GM06990 (cell line): ENCODE results near the gene KLC1.

Source experiments
- DNase-seq: peaks from one replicate; pipeline ENCODE4 v3.0.0-alpha.2; 2011; ENCODE audit not compliant: insufficient read length; ENCODE audit errors: extremely low read depth
- H3K27me3 ChIP-seq: replicated peaks from 2 replicates; pipeline ENCODE4 v1.6.0; 2011; ENCODE audit warnings: low read length; ENCODE audit not compliant: control insufficient read depth, insufficient read depth
- H3K36me3 ChIP-seq: 2 replicates; pipeline ENCODE4 v1.5.1; 2011; ENCODE audit warnings: low read length; ENCODE audit not compliant: control insufficient read depth, insufficient read depth
- H3K4me3 ChIP-seq: replicated peaks from 2 replicates; pipeline ENCODE4 v1.5.1; 2011; ENCODE audit warnings: low read depth, mild to moderate bottlenecking, control low read depth, low read length
- TF ChIP-seq, protein P1 (sequence below): IDR thresholded peaks from 2 replicates; pipeline ENCODE4 v1.5.1; 2011; ENCODE audit warnings: low read length, control low read depth, mild to moderate bottlenecking, inconsistent platforms; ENCODE audit not compliant: insufficient read depth, poor library complexity, severe bottlenecking

KLC1 gene

DNA sequence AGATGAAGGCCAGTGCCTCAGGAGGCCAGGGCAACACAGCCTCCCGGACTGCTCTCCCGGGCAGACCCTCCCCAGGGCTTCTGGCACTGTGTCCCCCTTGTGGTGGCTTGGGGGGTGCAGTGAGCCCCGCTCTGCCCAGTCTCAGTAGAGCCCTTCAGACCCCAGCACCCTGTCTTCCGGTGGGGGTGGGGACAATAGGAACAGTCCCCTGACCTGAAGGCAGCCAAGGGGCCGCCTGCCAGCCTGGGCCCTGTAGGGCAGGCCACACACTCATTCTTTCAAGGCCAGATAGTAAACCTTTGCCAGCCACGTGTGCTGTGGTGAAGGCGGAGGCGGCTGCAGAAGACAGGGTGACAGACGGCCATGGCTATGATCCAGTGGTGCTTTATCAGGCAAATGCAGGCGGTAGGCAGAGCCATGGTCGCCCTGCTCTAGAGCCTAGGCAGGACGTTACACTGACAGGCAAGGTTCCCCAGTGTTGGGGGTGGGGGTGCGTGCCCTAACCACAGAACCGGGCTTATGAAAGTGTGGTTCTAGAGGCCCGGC, 101.6 kb downstream of the KLC1 start:
- DNase-seq = no peak
- TF ChIP-seq, protein P1, sequence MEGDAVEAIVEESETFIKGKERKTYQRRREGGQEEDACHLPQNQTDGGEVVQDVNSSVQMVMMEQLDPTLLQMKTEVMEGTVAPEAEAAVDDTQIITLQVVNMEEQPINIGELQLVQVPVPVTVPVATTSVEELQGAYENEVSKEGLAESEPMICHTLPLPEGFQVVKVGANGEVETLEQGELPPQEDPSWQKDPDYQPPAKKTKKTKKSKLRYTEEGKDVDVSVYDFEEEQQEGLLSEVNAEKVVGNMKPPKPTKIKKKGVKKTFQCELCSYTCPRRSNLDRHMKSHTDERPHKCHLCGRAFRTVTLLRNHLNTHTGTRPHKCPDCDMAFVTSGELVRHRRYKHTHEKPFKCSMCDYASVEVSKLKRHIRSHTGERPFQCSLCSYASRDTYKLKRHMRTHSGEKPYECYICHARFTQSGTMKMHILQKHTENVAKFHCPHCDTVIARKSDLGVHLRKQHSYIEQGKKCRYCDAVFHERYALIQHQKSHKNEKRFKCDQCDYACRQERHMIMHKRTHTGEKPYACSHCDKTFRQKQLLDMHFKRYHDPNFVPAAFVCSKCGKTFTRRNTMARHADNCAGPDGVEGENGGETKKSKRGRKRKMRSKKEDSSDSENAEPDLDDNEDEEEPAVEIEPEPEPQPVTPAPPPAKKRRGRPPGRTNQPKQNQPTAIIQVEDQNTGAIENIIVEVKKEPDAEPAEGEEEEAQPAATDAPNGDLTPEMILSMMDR = peak; percentile 22
- H3K4me3 ChIP-seq = no peak overlapping the region
- peaks cover 14% of the 10 kb centered on the region for H3K36me3 ChIP-seq
- no peaks in the 10 kb centered on the region for H3K27me3 ChIP-seq

DNA sequence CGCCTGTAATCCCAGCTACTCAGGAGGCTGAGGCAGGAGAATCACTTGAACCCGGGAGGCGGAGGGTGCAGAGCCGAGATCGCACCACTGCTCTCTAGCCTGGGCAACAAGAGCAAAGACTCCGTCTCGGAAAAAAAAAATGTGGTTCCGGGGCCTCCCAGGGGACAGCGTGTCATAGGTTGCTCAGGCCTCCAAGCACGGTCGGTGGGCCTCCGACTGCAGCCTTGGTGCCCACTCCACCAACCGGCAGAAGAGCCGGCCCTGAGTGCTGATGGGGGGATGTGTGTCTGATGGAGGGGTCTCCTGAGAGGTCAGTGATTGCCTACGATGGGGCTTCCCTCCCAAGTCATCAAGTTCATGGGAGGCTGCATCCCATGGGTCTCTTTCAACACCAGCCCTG, 102.5 kb downstream of the KLC1 start:
- TF ChIP-seq, protein P1 = no peak
- DNase-seq = no peak
- Histone ChIP-seq H3K36me3 (peaks cover 12% of the 10 kb centered on the region), H3K27me3 (no peaks in the 10 kb centered on the region), H3K4me3 (no peak overlapping the region)

DNA sequence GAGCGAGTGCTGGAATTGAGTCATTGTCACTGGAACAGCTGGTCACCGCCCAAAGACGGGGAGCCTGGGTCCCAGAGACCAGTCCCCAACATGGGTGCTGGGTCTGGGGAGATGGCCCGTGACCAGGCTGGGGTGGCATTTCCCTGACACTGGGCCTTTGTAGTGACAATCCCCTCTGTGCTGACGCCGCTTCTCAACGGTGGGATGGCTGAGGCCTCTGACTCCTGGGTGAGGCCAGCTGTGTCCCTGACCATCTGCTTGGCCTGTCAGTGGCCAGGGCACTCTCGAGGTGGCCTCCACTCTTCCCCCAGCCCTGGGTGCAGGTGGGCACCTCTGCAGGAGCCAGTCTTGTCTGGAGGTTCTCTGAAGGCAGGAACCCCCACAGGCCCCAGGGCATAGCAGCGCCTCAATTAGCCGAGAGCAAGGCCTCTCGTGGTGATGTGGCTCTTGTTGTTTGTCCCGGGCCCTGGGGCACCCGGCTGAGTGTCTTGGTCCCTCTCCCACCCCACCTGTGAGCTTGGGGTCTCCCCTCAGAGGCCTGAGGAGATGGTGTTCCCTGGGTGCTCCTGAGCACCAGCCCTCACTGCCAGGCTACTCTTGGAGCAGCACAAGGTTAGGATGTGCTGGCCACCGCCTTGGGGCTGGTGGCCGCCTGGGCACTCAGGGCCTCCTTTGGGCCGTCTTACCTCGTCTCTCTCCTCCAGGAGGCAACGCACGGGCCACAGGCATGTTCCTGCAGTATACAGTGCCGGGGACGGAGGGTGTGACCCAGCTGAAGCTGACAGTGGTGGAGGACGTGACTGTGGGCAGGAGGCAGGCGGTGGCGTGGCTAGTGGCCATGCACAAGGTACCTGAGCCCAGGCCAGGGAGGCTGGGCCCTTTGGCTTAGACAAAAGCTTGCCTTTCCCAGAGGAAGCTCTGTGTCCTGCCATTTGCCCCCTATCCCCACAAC, 103.2 kb downstream of the KLC1 start:
- TF ChIP-seq, protein P1 = no peak
- Histone ChIP-seq H3K36me3 (peaks cover 14% of the 10 kb centered on the region), H3K27me3 (no peaks in the 10 kb centered on the region), H3K4me3 (no peak overlapping the region)
- DNase-seq = no peak

- TF ChIP-seq, protein P1 = no peak
- Histone ChIP-seq H3K27me3 (no peaks in the 10 kb centered on the region), H3K36me3 (peaks cover 14% of the 10 kb centered on the region), H3K4me3 (no peak overlapping the region)
- no peak for DNase-seq
Measured at GRCh38 chr14:103732868-103733620, 104.0 kb downstream of the KLC1 start.

DNA sequence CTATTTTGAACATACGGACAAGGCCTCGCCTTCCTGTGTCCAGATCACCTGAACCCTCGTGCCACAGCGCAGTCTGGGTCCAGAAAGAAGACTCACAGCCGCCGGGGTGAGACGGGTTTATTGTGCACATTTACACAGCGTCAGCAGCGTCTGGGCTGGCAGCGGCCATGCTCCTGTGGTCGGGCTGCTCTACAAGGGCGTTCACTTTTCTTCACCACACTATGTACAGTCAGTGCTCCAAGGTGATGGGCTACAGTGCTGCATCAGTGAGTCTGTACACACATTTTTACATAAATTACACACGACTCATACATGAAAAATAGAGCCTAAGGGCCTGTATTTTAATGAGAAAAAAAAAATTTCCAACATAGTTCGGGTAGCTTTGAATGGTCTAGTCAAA, 104.6 kb downstream of the KLC1 start:
- H3K4me3 ChIP-seq = no peak overlapping the region
- peaks cover 14% of the 10 kb centered on the region for H3K36me3 ChIP-seq
- DNase-seq = no peak
- TF ChIP-seq, protein P1 = no peak
- H3K27me3 ChIP-seq = no peaks in the 10 kb centered on the region
